ENCODE data around the gene MCCC2. TPM values are rescaled to one million over a fixed set of nuclear protein-coding genes. Genes with fewer than 3 reads are reported as not detected.
"Not testable (repeated sequence)": the region's sequence is repeated elsewhere in the genome, so short reads cannot be mapped to it uniquely, and the experiment has no call there.

The MCCC2 gene
- polyA plus RNA-seq, 1 donor from 2014 or later, result 8.8 TPM

DNA sequence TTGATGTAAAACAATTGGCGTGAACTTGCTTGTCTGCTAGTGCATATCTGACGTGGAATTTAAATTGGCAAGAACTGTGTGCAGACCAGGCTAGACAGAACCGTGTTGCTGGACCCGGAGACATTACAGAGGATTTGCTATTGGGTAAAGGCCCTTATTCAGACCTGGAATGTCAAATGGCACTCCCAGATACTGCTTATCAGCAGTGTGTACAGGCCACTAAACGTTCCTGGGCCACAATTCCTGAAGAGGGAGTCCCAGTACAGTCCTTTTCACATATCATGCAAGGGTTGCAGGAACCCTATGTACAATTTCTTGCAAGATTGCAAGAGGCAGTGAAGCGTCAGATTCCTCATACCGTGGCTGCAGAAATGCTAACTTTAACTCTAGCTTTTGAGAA is 13.5 kb upstream of the MCCC2 start:
- no peak overlapping the region for H3K9ac ChIP-seq (ENCODE audit: low read length)
- no peaks in the 10 kb centered on the region for H3K79me2 ChIP-seq (replicated peaks; ENCODE audit: insufficient read depth, low read length)
- no peaks in the 10 kb centered on the region for H3K9me2 ChIP-seq (ENCODE audit: insufficient read depth, low read length)
- H4K20me1 ChIP-seq (ENCODE audit: insufficient read depth), result no peaks in the 10 kb centered on the region
- TF ChIP-seq SMC3 (conservative IDR thresholded peaks at IDR 0.05; ENCODE audit: poor library complexity) (no peak), MXI1 (conservative IDR thresholded peaks at IDR 0.05; ENCODE audit: poor library complexity, severe bottlenecking) (no peak)
- no peaks in the 10 kb centered on the region for H3K36me3 ChIP-seq (ENCODE audit: insufficient read depth, low read length)
- H3K4me2 ChIP-seq (ENCODE audit: low read length), result no peak overlapping the region
- no peak overlapping the region for H3K27ac ChIP-seq (ENCODE audit: low read length)
- H3K4me3 ChIP-seq (ENCODE audit: low read length), result no peak overlapping the region
- H3F3A ChIP-seq (ENCODE audit: insufficient read depth, low read length, poor library complexity, severe bottlenecking), result no peaks in the 10 kb centered on the region
- no peaks in the 10 kb centered on the region for H3K27me3 ChIP-seq (ENCODE audit: insufficient read depth, low read depth, low read length)
- H2AFZ ChIP-seq (ENCODE audit: low read depth, low read length), result no peak overlapping the region
- H3K9me3 ChIP-seq (ENCODE audit: low read length), result no peaks in the 10 kb centered on the region

DNA sequence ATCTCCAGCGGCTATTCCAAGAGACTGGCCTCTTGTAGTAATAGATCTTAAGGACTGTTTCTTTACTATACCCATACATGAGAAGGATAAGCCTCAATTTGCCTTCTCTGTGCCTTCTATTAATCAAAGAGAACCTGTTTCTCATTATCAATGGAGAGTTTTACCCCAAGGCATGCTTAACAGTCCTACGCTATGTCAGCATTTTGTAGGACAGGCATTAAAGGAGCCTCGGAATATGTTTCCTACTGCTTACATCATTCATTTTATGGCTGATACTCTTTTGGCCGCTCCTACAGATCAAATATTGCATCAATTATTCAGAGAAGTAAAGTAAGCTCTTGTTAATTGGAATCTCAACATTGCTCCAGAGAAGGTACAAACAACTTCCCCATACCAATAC is 11.6 kb upstream of the MCCC2 start:
- H3K27ac ChIP-seq (ENCODE audit: low read length); H3K36me3 ChIP-seq (ENCODE audit: insufficient read depth, low read length); H3K9me2 ChIP-seq (ENCODE audit: insufficient read depth, low read length); H3K79me2 ChIP-seq (replicated peaks; ENCODE audit: insufficient read depth, low read length); H2AFZ ChIP-seq (ENCODE audit: low read depth, low read length); H3K27me3 ChIP-seq (ENCODE audit: insufficient read depth, low read depth, low read length); H3K9ac ChIP-seq (ENCODE audit: low read length); H3K9me3 ChIP-seq (ENCODE audit: low read length); H4K20me1 ChIP-seq (ENCODE audit: insufficient read depth); H3K4me3 ChIP-seq (ENCODE audit: low read length); H3F3A ChIP-seq (ENCODE audit: insufficient read depth, low read length, poor library complexity, severe bottlenecking); H3K4me2 ChIP-seq (ENCODE audit: low read length): not testable (repeated sequence)

DNA sequence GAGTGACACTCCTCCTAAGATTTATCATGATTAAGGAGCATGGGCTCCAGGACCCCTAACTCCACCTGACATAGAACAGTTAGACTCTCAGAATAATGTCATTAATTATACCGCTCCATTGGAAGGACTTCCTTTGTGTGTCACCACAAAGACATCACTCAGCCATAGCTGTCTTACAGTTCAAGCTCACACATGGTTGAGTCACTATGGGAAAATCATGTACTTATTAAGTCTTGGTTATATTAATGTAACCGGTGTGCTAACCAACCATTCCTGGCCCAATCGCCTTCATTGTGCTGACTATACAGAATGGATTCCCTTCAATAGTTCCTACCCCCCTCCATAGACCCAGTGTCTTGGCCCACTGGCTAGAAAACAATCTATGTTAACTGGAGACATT is 10.9 kb upstream of the MCCC2 start:
- no peak overlapping the region for H3K4me3 ChIP-seq (ENCODE audit: low read length)
- no peaks in the 10 kb centered on the region for H3K9me2 ChIP-seq (ENCODE audit: insufficient read depth, low read length)
- no peaks in the 10 kb centered on the region for H3F3A ChIP-seq (ENCODE audit: insufficient read depth, low read length, poor library complexity, severe bottlenecking)
- H3K79me2 ChIP-seq (replicated peaks; ENCODE audit: insufficient read depth, low read length), result no peaks in the 10 kb centered on the region
- no peaks in the 10 kb centered on the region for H3K36me3 ChIP-seq (ENCODE audit: insufficient read depth, low read length)
- no peaks in the 10 kb centered on the region for H3K9me3 ChIP-seq (ENCODE audit: low read length)
- no peaks in the 10 kb centered on the region for H4K20me1 ChIP-seq (ENCODE audit: insufficient read depth)
- no peak overlapping the region for H3K27ac ChIP-seq (ENCODE audit: low read length)
- H3K4me2 ChIP-seq (ENCODE audit: low read length), result no peak overlapping the region
- no peak overlapping the region for H3K9ac ChIP-seq (ENCODE audit: low read length)
- TF ChIP-seq TAF1 (IDR thresholded peaks at IDR 0.05; ENCODE audit: low read depth) (no peak), RAD21 (conservative IDR thresholded peaks at IDR 0.05) (no peak)
- no peaks in the 10 kb centered on the region for H3K27me3 ChIP-seq (ENCODE audit: insufficient read depth, low read depth, low read length)
- H2AFZ ChIP-seq (ENCODE audit: low read depth, low read length), result no peak overlapping the region

DNA sequence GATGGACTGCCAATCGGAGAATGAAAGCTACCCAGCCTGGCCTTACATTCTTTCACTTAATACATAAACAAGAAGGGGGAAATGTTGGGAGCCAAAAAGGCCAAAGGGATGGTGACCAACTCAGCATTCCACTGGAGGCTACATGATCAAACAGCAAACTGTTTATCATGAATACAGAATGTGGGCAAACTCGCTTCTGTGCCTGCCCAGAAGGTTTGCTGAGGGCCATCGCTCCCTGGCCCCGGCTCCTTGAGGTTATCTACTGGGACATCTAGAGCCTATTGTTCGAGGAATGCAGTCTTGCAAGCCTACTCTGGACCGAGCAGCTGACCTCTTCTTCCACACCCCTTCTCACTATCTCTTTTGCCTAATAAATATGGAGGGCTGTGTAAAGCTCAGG is 9.3 kb upstream of the MCCC2 start:
- H3K9ac ChIP-seq (ENCODE audit: low read length); H3K27me3 ChIP-seq (ENCODE audit: insufficient read depth, low read depth, low read length): not testable (repeated sequence)

DNA sequence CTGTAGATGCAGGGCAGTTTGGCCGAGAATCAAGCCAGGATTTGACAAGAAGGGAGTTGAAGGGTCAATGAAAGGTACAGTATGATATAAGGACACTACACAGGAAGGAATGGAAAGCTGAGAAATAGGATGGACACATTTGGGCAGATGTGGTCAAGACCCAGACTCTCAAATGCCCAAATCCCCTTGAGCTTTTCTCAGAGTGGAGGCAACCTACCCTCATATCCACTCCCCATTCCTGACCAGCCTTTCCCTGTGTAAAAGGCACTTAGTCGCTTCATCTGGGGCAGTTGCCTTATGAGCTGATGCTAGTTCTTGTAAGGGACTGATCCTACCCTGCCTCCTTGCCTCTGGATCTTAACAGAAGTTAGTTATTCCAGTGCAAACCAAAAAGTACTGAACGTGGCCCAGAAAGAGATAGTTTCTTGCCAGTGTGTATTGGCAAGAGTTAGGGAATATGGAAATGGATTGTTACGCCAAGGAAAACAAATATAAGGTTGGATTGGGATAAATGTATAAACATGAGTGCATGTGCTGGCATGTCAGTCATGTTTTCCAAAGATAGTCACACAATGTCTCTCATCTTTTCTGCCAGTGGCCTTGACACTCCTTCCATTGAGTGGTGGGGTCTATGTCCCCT is 4.1 kb upstream of the MCCC2 start:
- TF ChIP-seq, protein P1, sequence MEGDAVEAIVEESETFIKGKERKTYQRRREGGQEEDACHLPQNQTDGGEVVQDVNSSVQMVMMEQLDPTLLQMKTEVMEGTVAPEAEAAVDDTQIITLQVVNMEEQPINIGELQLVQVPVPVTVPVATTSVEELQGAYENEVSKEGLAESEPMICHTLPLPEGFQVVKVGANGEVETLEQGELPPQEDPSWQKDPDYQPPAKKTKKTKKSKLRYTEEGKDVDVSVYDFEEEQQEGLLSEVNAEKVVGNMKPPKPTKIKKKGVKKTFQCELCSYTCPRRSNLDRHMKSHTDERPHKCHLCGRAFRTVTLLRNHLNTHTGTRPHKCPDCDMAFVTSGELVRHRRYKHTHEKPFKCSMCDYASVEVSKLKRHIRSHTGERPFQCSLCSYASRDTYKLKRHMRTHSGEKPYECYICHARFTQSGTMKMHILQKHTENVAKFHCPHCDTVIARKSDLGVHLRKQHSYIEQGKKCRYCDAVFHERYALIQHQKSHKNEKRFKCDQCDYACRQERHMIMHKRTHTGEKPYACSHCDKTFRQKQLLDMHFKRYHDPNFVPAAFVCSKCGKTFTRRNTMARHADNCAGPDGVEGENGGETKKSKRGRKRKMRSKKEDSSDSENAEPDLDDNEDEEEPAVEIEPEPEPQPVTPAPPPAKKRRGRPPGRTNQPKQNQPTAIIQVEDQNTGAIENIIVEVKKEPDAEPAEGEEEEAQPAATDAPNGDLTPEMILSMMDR (IDR thresholded peaks at IDR 0.05; ENCODE audit: poor library complexity, severe bottlenecking), result no peak
- no peaks in the 10 kb centered on the region for H3K79me2 ChIP-seq (replicated peaks; ENCODE audit: insufficient read depth, low read length)
- no peak overlapping the region for H2AFZ ChIP-seq (ENCODE audit: low read depth, low read length)
- H3K9me3 ChIP-seq (ENCODE audit: low read length), result no peaks in the 10 kb centered on the region
- no peaks in the 10 kb centered on the region for H4K20me1 ChIP-seq (ENCODE audit: insufficient read depth)
- no peaks in the 10 kb centered on the region for H3K27me3 ChIP-seq (ENCODE audit: insufficient read depth, low read depth, low read length)
- no peak overlapping the region for H3K27ac ChIP-seq (ENCODE audit: low read length)
- H3K4me3 ChIP-seq (ENCODE audit: low read length), result no peak overlapping the region
- H3K9ac ChIP-seq (ENCODE audit: low read length), result no peak overlapping the region
- no peaks in the 10 kb centered on the region for H3K9me2 ChIP-seq (ENCODE audit: insufficient read depth, low read length)
- no peaks in the 10 kb centered on the region for H3F3A ChIP-seq (ENCODE audit: insufficient read depth, low read length, poor library complexity, severe bottlenecking)
- no peak overlapping the region for H3K4me2 ChIP-seq (ENCODE audit: low read length)
- no peaks in the 10 kb centered on the region for H3K36me3 ChIP-seq (ENCODE audit: insufficient read depth, low read length)

More for the DNA sequence above, 9.3 kb upstream of the MCCC2 start:
- H3K27ac ChIP-seq (ENCODE audit: low read length); H3K4me2 ChIP-seq (ENCODE audit: low read length); H3K36me3 ChIP-seq (ENCODE audit: insufficient read depth, low read length); H3F3A ChIP-seq (ENCODE audit: insufficient read depth, low read length, poor library complexity, severe bottlenecking); H2AFZ ChIP-seq (ENCODE audit: low read depth, low read length); H4K20me1 ChIP-seq (ENCODE audit: insufficient read depth); H3K9me3 ChIP-seq (ENCODE audit: low read length); H3K79me2 ChIP-seq (replicated peaks; ENCODE audit: insufficient read depth, low read length); H3K9me2 ChIP-seq (ENCODE audit: insufficient read depth, low read length); H3K4me3 ChIP-seq (ENCODE audit: low read length): not testable (repeated sequence)
